HUES48 (cell line): ENCODE measurements around the gene FERMT2.
"Not testable (repeated sequence)": the region's sequence is repeated elsewhere in the genome, so short reads cannot be mapped to it uniquely, and the experiment has no call there.

Source experiments
- H3K27ac ChIP-seq: one replicate; pipeline ENCODE4 v1.7.0; 2013; ENCODE audit warnings: low read depth, low read length, inconsistent platforms
- H3K27me3 ChIP-seq: 2 replicates; pipeline ENCODE4 v1.6.1; 2013; ENCODE audit warnings: mild to moderate bottlenecking, low read length; ENCODE audit not compliant: control insufficient read depth, insufficient read depth
- H3K36me3 ChIP-seq: 2 replicates; pipeline ENCODE4 v1.6.1; 2013; ENCODE audit warnings: low read length; ENCODE audit not compliant: control insufficient read depth, insufficient read depth
- H3K4me1 ChIP-seq: 2 replicates; pipeline ENCODE4 v1.6.1; 2013; ENCODE audit warnings: mild to moderate bottlenecking, low read length; ENCODE audit not compliant: control insufficient read depth, insufficient read depth
- H3K4me3 ChIP-seq: 2 replicates; pipeline ENCODE4 v1.5.1; 2013; ENCODE audit warnings: mild to moderate bottlenecking, low read depth, low read length
- H3K9ac ChIP-seq: 2 replicates; pipeline ENCODE4 v1.6.1; 2013; ENCODE audit warnings: mild to moderate bottlenecking, low read depth, low read length, moderate library complexity
- H3K9me3 ChIP-seq: 2 replicates; pipeline ENCODE4 v1.6.1; 2013; ENCODE audit warnings: low read length; ENCODE audit not compliant: control insufficient read depth, insufficient read depth

Gene FERMT2

GRCh38 chr14:52937869-52938268 is 13.0 kb downstream of the FERMT2 start:
- H3K4me1 ChIP-seq = no peaks in the 10 kb centered on the region; the same call in 1 of the 2 replicates
- 0 out of 2 replicates have a peak, but pooled peaks cover 4% of the 10 kb centered on the region for H3K36me3 ChIP-seq
- no peak overlapping the region for H3K9ac ChIP-seq
- H3K4me3 ChIP-seq = no peak overlapping the region
- H3K27ac ChIP-seq = no peak overlapping the region
- no peaks in the 10 kb centered on the region for H3K9me3 ChIP-seq
- no peaks in the 10 kb centered on the region for H3K27me3 ChIP-seq

GRCh38 chr14:52937306-52937705 is 13.5 kb downstream of the FERMT2 start:
- H3K27ac ChIP-seq = no peak overlapping the region
- H3K9ac ChIP-seq = no peak overlapping the region
- no peaks in the 10 kb centered on the region for H3K9me3 ChIP-seq
- H3K4me3 ChIP-seq = no peak overlapping the region
- H3K4me1 ChIP-seq = no peaks in the 10 kb centered on the region; the same call in 1 of the 2 replicates
- H3K36me3 ChIP-seq = no peaks in the 10 kb centered on the region
- no peaks in the 10 kb centered on the region for H3K27me3 ChIP-seq

- Histone ChIP-seq H3K9ac (no peak overlapping the region), H3K27me3 (no peaks in the 10 kb centered on the region), H3K27ac (no peak overlapping the region), H3K4me3 (no peak overlapping the region), H3K4me1 (no peaks in the 10 kb centered on the region; the same call in 1 of the 2 replicates), H3K36me3 (no peaks in the 10 kb centered on the region), H3K9me3 (no peaks in the 10 kb centered on the region)
Observed at GRCh38 chr14:52936437-52936836, 14.4 kb downstream of the FERMT2 start.

GRCh38 chr14:52935833-52936232 is 15.0 kb downstream of the FERMT2 start:
- Histone ChIP-seq H3K4me1 (no peaks in the 10 kb centered on the region; the same call in 1 of the 2 replicates), H3K4me3 (no peak overlapping the region), H3K9ac (no peak overlapping the region), H3K36me3 (no peaks in the 10 kb centered on the region), H3K27me3 (no peaks in the 10 kb centered on the region), H3K9me3 (no peaks in the 10 kb centered on the region), H3K27ac (no peak overlapping the region)

GRCh38 chr14:52934762-52935161 is 16.1 kb downstream of the FERMT2 start:
- H3K4me3 ChIP-seq = no peak overlapping the region
- H3K4me1 ChIP-seq = peaks cover 6% of the 10 kb centered on the region; the same call in 1 of the 2 replicates
- no peaks in the 10 kb centered on the region for H3K27me3 ChIP-seq
- no peak overlapping the region for H3K9ac ChIP-seq
- H3K36me3 ChIP-seq = no peaks in the 10 kb centered on the region
- no peak overlapping the region for H3K27ac ChIP-seq
- H3K9me3 ChIP-seq = no peaks in the 10 kb centered on the region

GRCh38 chr14:52929192-52929807 is 21.6 kb downstream of the FERMT2 start:
- Histone ChIP-seq H3K9me3 (no peaks in the 10 kb centered on the region), H3K4me1 (peaks cover 37% of the 10 kb centered on the region), H3K9ac (no peak overlapping the region), H3K36me3 (no peaks in the 10 kb centered on the region), H3K27ac (no peak overlapping the region), H3K4me3 (no peak overlapping the region), H3K27me3 (no peaks in the 10 kb centered on the region)

GRCh38 chr14:52926953-52927352 is 23.9 kb downstream of the FERMT2 start:
- Histone ChIP-seq H3K36me3 (no peaks in the 10 kb centered on the region), H3K27ac (no peak overlapping the region), H3K9me3 (no peaks in the 10 kb centered on the region), H3K27me3 (no peaks in the 10 kb centered on the region), H3K4me1 (peaks cover 56% of the 10 kb centered on the region), H3K4me3 (no peak overlapping the region), H3K9ac (no peak overlapping the region)

GRCh38 chr14:52923902-52924575 is 26.8 kb downstream of the FERMT2 start:
- Histone ChIP-seq H3K4me3 (no peak overlapping the region), H3K27ac (no peak overlapping the region), H3K36me3 (peaks cover 4% of the 10 kb centered on the region; the same call in 1 of the 2 replicates), H3K9me3 (no peaks in the 10 kb centered on the region), H3K27me3 (no peaks in the 10 kb centered on the region), H3K4me1 (peaks cover 47% of the 10 kb centered on the region), H3K9ac (no peak overlapping the region)

- Histone ChIP-seq H3K9me3 (no peaks in the 10 kb centered on the region), H3K9ac (no peak overlapping the region), H3K4me1 (peaks cover 41% of the 10 kb centered on the region), H3K36me3 (peaks cover 18% of the 10 kb centered on the region), H3K27me3 (no peaks in the 10 kb centered on the region), H3K27ac (no peak overlapping the region), H3K4me3 (no peak overlapping the region)
Observed at GRCh38 chr14:52922656-52923055, 28.2 kb downstream of the FERMT2 start.

GRCh38 chr14:52922059-52922458 is 28.8 kb downstream of the FERMT2 start:
- Histone ChIP-seq H3K4me1 (peaks cover 36% of the 10 kb centered on the region), H3K4me3 (no peak overlapping the region), H3K9ac (no peak overlapping the region), H3K27ac (no peak overlapping the region), H3K27me3 (no peaks in the 10 kb centered on the region), H3K36me3 (peaks cover 23% of the 10 kb centered on the region), H3K9me3 (no peaks in the 10 kb centered on the region)

- Histone ChIP-seq H3K36me3 (peaks cover 32% of the 10 kb centered on the region), H3K4me1 (peaks cover 28% of the 10 kb centered on the region)
- H3K4me3 ChIP-seq, H3K27ac ChIP-seq, H3K27me3 ChIP-seq, H3K9me3 ChIP-seq, H3K9ac ChIP-seq: not testable (repeated sequence)
Observed at GRCh38 chr14:52920411-52920810, 30.4 kb downstream of the FERMT2 start.
